ENCODE measurements around the gene PACRG. TPM values are rescaled to one million over a fixed set of nuclear protein-coding genes. Genes with fewer than 3 reads are reported as not detected.

Gene PACRG
- total and polyA plus RNA-seq, 10 of the 15 experiments (the other 5 are each of a cell fraction or from before 2014, with no cell fraction given) = not detected

GRCh38 chr6:162819284-162819683, 91.5 kb downstream of the PACRG start:
- H3K79me2 ChIP-seq (ENCODE audit: control insufficient read depth, insufficient read depth, low read length) = no peaks in the 10 kb centered on the region
- no peaks in the 10 kb centered on the region for H3K27me3 ChIP-seq (replicated peaks in 1 of 2; ENCODE audit: control insufficient read depth in 2 of 2, insufficient read depth in 2 of 2, low read length in 1 of 2)
- no peak overlapping the region for H2AFZ ChIP-seq (ENCODE audit: control insufficient read depth, low read depth, low read length)
- H3K4me3 ChIP-seq = no peak overlapping the region
- RAD21 ChIA-PET (ENCODE audit: unreplicated experiment) = interaction anchor here (0.6 kb wide), 1 partner anchor 1142 kb away, joined by 4 read pairs; no protein-coding TSS in a partner anchor
- no peak overlapping the region for H3K4me2 ChIP-seq (ENCODE audit: control insufficient read depth, insufficient read depth)
- intact Hi-C loops (cut with micrococcal nuclease; ENCODE audit: unreplicated experiment) = no loop called here
- FAIRE-seq = no peak
- 0% methylated on average over 2 of the region's 2 CpGs for WGBS (ENCODE audit: insufficient coverage, insufficient replicate concordance, low lambda C conversion rate, missing lambda C conversion rate)
- H3K36me3 ChIP-seq (ENCODE audit: control insufficient read depth in 2 of 2, insufficient read depth in 2 of 2, low read length in 1 of 2) = no peaks in the 10 kb centered on the region
- H4K20me1 ChIP-seq (ENCODE audit: control insufficient read depth, insufficient read depth) = no peaks in the 10 kb centered on the region
- SMC1A ChIA-PET (ENCODE audit: uncharacterized antibody, unreplicated experiment) = no interaction called here
- no peak for DNase-seq (ENCODE audit: low read depth, low spot score)
- BruUV-seq (replicated peaks) = no TSS peak
- no peak for TF ChIP-seq GATAD2B (conservative IDR thresholded peaks at IDR 0.05; ENCODE audit: low read depth)
- TF ChIP-seq NR2C2 (IDR thresholded peaks at IDR 0.05; ENCODE audit: borderline replicate concordance, control insufficient read depth, insufficient read length, low read depth) = no peak
- no peak overlapping the region for H3K9ac ChIP-seq (ENCODE audit: control insufficient read depth, insufficient read depth, low read length)
- in situ Hi-C loops (cut with MboI) = no loop called here
- no peaks in the 10 kb centered on the region for H3K4me1 ChIP-seq (ENCODE audit: control insufficient read depth, insufficient read depth, low read length)
- ATAC-seq = no peak
- no peak overlapping the region for H3K27ac ChIP-seq (ENCODE audit: control insufficient read depth, insufficient read depth)
- POLR2A ChIA-PET = no interaction called here
- H3K9me3 ChIP-seq (replicated peaks; ENCODE audit: control insufficient read depth, insufficient read depth, low read length) = no peaks in the 10 kb centered on the region
- CTCF ChIA-PET = no interaction called here

- H3K4me2 ChIP-seq (ENCODE audit: control insufficient read depth, insufficient read depth) = no peak overlapping the region
- no peak overlapping the region for H3K4me3 ChIP-seq
- ChIA-PET SMC1A (ENCODE audit: uncharacterized antibody, unreplicated experiment) (no interaction called here), RAD21 (ENCODE audit: unreplicated experiment) (no interaction called here), POLR2A (no interaction called here), CTCF (no interaction called here)
- no peaks in the 10 kb centered on the region for H3K79me2 ChIP-seq (ENCODE audit: control insufficient read depth, insufficient read depth, low read length)
- no peak overlapping the region for H3K9ac ChIP-seq (ENCODE audit: control insufficient read depth, insufficient read depth, low read length)
- DNase-seq (ENCODE audit: low read depth, low spot score) (no peak), ATAC-seq (no peak), FAIRE-seq (no peak)
- TF ChIP-seq CHD4 (IDR thresholded peaks at IDR 0.05) = no peak
- TF ChIP-seq ZNF207 (IDR thresholded peaks at IDR 0.05; ENCODE audit: borderline replicate concordance) = no peak
- TF ChIP-seq BCL3 (IDR thresholded peaks at IDR 0.05; ENCODE audit: borderline replicate concordance, insufficient read depth, low read depth, low read length, poor library complexity, severe bottlenecking) = no peak
- TF ChIP-seq, protein P1, sequence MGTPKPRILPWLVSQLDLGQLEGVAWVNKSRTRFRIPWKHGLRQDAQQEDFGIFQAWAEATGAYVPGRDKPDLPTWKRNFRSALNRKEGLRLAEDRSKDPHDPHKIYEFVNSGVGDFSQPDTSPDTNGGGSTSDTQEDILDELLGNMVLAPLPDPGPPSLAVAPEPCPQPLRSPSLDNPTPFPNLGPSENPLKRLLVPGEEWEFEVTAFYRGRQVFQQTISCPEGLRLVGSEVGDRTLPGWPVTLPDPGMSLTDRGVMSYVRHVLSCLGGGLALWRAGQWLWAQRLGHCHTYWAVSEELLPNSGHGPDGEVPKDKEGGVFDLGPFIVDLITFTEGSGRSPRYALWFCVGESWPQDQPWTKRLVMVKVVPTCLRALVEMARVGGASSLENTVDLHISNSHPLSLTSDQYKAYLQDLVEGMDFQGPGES (IDR thresholded peaks at IDR 0.05) = no peak
- intact Hi-C loops (cut with micrococcal nuclease; ENCODE audit: unreplicated experiment) = no loop called here
- no peak overlapping the region for H2AFZ ChIP-seq (ENCODE audit: control insufficient read depth, low read depth, low read length)
- H3K27ac ChIP-seq (ENCODE audit: control insufficient read depth, insufficient read depth) = no peak overlapping the region
- H3K27me3 ChIP-seq (replicated peaks in 1 of 2; ENCODE audit: control insufficient read depth in 2 of 2, insufficient read depth in 2 of 2, low read length in 1 of 2) = no peaks in the 10 kb centered on the region
- BruUV-seq (replicated peaks) = no TSS peak
- no peaks in the 10 kb centered on the region for H3K4me1 ChIP-seq (ENCODE audit: control insufficient read depth, insufficient read depth, low read length)
- H3K36me3 ChIP-seq (ENCODE audit: control insufficient read depth in 2 of 2, insufficient read depth in 2 of 2, low read length in 1 of 2) = no peaks in the 10 kb centered on the region
- no peaks in the 10 kb centered on the region for H3K9me3 ChIP-seq (replicated peaks; ENCODE audit: control insufficient read depth, insufficient read depth, low read length)
- 13% methylated on average over 3 of the region's 3 CpGs for WGBS (ENCODE audit: insufficient coverage, insufficient replicate concordance, low lambda C conversion rate, missing lambda C conversion rate)
- H4K20me1 ChIP-seq (ENCODE audit: control insufficient read depth, insufficient read depth) = no peaks in the 10 kb centered on the region
- in situ Hi-C loops (cut with MboI) = no loop called here
Observed at GRCh38 chr6:162821102-162821501, 93.3 kb downstream of the PACRG start.
